ENCODE results near the gene SMIM10L2A. TPM values are rescaled to one million over a fixed set of nuclear protein-coding genes. Genes with fewer than 3 reads are reported as not detected.

Gene SMIM10L2A
- total and polyA plus RNA-seq, 2 experiments from 2014 or later: 1.4 to 5.6 TPM

DNA sequence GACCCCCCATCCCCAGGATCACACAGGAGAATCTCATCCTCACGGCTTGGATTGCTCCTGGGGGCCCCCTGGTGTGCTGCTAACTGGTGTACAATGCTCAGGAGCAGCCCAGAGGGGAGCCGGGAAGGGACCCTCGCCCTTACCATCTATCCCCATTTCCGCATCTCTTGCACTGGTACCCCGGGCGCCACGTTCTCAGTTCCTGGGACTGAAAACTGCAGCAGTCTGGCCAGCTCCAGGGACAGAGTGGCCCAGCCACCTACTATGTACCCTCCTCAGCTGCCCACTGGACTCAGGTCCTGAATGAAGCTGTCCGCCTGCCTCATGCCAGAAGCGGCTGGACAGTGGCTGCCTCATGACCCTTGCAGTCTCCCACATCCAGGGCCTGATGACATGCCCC lies 2.7 kb downstream of the SMIM10L2A start:
- no peak overlapping the region for H3K27ac Mint-ChIP-seq
- Histone ChIP-seq H3K27me3 (ENCODE audit: insufficient read depth) (no peaks in the 10 kb centered on the region), H3K4me1 (ENCODE audit: insufficient read depth) (no peaks in the 10 kb centered on the region), H2AFZ (no peak overlapping the region), H4K20me1 (replicated peaks; ENCODE audit: insufficient read depth) (no peaks in the 10 kb centered on the region), H3F3A (replicated peaks; ENCODE audit: low read depth) (no peaks in the 10 kb centered on the region), H3K4me2 (no peak overlapping the region), H3K27ac (ENCODE audit: low read depth) (no peak overlapping the region), H3K4me3 (no peak overlapping the region), H3K79me2 (replicated peaks; ENCODE audit: insufficient read depth) (no peaks in the 10 kb centered on the region), H3K36me3 (ENCODE audit: insufficient read depth) (no peaks in the 10 kb centered on the region), H3K9me2 (ENCODE audit: insufficient read depth) (no peaks in the 10 kb centered on the region)
- H3K9me3 Mint-ChIP-seq: no peaks in the 10 kb centered on the region; the same call in 2 of the 3 replicates
- peaks cover 20% of the 10 kb centered on the region for H3K4me1 Mint-ChIP-seq
- DNase-seq (ENCODE audit: low spot score) (no peak), ATAC-seq (no peak)
- no peaks in the 10 kb centered on the region for H3K36me3 Mint-ChIP-seq (ENCODE audit: low read depth)
- peaks cover 5% of the 10 kb centered on the region for H3K27me3 Mint-ChIP-seq (ENCODE audit: insufficient read depth, low read depth, poor library complexity)
- H3K4me3 Mint-ChIP-seq: no peak overlapping the region
- TF ChIP-seq CREB1 (CRISPR knock-in tag; IDR thresholded peaks at IDR 0.05; ENCODE audit: low read depth) (no peak), POLR2AphosphoS5 (IDR thresholded peaks at IDR 0.05; ENCODE audit: low read depth) (no peak), EZH2phosphoT487 (IDR thresholded peaks at IDR 0.05; ENCODE audit: unreplicated experiment) (no peak), STAT1 (IDR thresholded peaks at IDR 0.05; ENCODE audit: unreplicated experiment) (no peak)
- TF ChIP-seq, protein P1, sequence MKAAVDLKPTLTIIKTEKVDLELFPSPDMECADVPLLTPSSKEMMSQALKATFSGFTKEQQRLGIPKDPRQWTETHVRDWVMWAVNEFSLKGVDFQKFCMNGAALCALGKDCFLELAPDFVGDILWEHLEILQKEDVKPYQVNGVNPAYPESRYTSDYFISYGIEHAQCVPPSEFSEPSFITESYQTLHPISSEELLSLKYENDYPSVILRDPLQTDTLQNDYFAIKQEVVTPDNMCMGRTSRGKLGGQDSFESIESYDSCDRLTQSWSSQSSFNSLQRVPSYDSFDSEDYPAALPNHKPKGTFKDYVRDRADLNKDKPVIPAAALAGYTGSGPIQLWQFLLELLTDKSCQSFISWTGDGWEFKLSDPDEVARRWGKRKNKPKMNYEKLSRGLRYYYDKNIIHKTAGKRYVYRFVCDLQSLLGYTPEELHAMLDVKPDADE (IDR thresholded peaks at IDR 0.05): no peak

DNA sequence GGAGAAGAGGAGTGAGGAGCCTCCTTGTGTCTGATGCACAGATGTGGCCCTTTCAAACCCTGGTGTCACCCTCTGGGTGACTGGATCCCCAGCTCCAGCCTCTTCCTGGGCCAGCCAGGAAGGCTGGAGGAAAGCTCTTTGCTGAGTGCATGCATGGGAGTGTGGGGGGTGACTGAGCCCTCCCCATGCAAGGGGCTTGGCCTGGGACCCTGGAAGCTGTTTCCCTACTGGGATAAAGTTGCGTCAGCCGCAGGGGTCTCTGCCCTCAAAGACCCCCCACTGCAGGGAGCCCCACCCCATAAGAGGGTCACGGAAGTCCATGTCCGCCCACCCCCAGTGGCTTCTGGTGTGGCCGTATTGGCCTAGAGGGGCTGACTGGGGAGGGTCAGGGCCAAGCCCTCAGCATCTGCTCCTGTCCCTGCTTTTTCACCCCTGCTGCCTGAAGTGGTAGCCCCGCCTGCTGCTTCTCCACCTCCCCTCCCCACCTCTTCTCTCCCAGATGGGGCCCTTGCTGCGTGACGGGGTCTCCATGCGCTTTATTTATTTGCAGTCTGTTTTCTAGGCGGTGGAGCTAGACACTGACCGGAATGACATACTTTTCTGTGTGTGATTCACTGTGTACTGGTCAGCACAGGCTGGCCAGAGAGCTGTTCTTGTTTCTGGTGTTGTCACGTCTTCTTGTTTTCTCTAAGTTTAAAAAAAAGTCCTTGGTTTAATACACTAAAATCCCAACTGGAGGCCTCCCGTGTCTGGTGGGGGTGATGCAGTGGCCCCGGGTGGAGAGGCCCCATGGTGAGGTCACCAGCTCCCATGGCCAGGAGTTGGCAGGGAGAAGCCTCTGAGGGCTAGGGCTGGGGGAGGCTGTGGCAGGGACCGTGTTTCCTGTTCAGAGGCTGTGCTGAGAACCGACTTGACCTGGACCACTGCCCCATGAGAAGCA lies 3.6 kb downstream of the SMIM10L2A start:
- H3K27ac Mint-ChIP-seq: no peak overlapping the region
- Histone ChIP-seq H4K20me1 (replicated peaks; ENCODE audit: insufficient read depth) (no peaks in the 10 kb centered on the region), H2AFZ (no peak overlapping the region), H3K4me2 (no peak overlapping the region), H3F3A (replicated peaks; ENCODE audit: low read depth) (no peaks in the 10 kb centered on the region), H3K27me3 (ENCODE audit: insufficient read depth) (no peaks in the 10 kb centered on the region), H3K79me2 (replicated peaks; ENCODE audit: insufficient read depth) (no peaks in the 10 kb centered on the region), H3K27ac (ENCODE audit: low read depth) (no peak overlapping the region), H3K36me3 (ENCODE audit: insufficient read depth) (no peaks in the 10 kb centered on the region), H3K4me1 (ENCODE audit: insufficient read depth) (no peaks in the 10 kb centered on the region), H3K9me2 (ENCODE audit: insufficient read depth) (no peaks in the 10 kb centered on the region), H3K4me3 (no peak overlapping the region)
- H3K27me3 Mint-ChIP-seq (ENCODE audit: insufficient read depth, low read depth, poor library complexity): peaks cover 5% of the 10 kb centered on the region
- no peaks in the 10 kb centered on the region; the same call in 2 of the 3 replicates for H3K9me3 Mint-ChIP-seq
- DNase-seq (ENCODE audit: low spot score) (no peak), ATAC-seq (no peak)
- H3K4me3 Mint-ChIP-seq: no peak overlapping the region
- peaks cover 20% of the 10 kb centered on the region for H3K4me1 Mint-ChIP-seq
- H3K36me3 Mint-ChIP-seq (ENCODE audit: low read depth): no peaks in the 10 kb centered on the region
- TF ChIP-seq CREB1 (CRISPR knock-in tag; IDR thresholded peaks at IDR 0.05; ENCODE audit: low read depth) (no peak), STAT1 (IDR thresholded peaks at IDR 0.05; ENCODE audit: unreplicated experiment) (no peak), ZNF331 (CRISPR knock-in tag; IDR thresholded peaks at IDR 0.05; ENCODE audit: low read depth) (no peak), EZH2 (IDR thresholded peaks at IDR 0.05; ENCODE audit: low read depth, unreplicated experiment) (no peak), JUNB (IDR thresholded peaks at IDR 0.05; ENCODE audit: unreplicated experiment) (no peak)
- TF ChIP-seq, protein P2, sequence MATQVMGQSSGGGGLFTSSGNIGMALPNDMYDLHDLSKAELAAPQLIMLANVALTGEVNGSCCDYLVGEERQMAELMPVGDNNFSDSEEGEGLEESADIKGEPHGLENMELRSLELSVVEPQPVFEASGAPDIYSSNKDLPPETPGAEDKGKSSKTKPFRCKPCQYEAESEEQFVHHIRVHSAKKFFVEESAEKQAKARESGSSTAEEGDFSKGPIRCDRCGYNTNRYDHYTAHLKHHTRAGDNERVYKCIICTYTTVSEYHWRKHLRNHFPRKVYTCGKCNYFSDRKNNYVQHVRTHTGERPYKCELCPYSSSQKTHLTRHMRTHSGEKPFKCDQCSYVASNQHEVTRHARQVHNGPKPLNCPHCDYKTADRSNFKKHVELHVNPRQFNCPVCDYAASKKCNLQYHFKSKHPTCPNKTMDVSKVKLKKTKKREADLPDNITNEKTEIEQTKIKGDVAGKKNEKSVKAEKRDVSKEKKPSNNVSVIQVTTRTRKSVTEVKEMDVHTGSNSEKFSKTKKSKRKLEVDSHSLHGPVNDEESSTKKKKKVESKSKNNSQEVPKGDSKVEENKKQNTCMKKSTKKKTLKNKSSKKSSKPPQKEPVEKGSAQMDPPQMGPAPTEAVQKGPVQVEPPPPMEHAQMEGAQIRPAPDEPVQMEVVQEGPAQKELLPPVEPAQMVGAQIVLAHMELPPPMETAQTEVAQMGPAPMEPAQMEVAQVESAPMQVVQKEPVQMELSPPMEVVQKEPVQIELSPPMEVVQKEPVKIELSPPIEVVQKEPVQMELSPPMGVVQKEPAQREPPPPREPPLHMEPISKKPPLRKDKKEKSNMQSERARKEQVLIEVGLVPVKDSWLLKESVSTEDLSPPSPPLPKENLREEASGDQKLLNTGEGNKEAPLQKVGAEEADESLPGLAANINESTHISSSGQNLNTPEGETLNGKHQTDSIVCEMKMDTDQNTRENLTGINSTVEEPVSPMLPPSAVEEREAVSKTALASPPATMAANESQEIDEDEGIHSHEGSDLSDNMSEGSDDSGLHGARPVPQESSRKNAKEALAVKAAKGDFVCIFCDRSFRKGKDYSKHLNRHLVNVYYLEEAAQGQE (IDR thresholded peaks at IDR 0.05; ENCODE audit: unreplicated experiment): no peak
- TF ChIP-seq, protein P3, sequence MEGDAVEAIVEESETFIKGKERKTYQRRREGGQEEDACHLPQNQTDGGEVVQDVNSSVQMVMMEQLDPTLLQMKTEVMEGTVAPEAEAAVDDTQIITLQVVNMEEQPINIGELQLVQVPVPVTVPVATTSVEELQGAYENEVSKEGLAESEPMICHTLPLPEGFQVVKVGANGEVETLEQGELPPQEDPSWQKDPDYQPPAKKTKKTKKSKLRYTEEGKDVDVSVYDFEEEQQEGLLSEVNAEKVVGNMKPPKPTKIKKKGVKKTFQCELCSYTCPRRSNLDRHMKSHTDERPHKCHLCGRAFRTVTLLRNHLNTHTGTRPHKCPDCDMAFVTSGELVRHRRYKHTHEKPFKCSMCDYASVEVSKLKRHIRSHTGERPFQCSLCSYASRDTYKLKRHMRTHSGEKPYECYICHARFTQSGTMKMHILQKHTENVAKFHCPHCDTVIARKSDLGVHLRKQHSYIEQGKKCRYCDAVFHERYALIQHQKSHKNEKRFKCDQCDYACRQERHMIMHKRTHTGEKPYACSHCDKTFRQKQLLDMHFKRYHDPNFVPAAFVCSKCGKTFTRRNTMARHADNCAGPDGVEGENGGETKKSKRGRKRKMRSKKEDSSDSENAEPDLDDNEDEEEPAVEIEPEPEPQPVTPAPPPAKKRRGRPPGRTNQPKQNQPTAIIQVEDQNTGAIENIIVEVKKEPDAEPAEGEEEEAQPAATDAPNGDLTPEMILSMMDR (conservative IDR thresholded peaks at IDR 0.05; ENCODE audit: low read depth in 2 of 2): no peak

Data from GM23338 (cell line).